ENCODE measurements around the gene GNAT1.

GRCh38 chr3:50186096-50186495 is 5.3 kb upstream of the GNAT1 start:
- no peak for TF ChIP-seq CTCF (IDR thresholded peaks at IDR 0.05)
- no peak for TF ChIP-seq POLR2AphosphoS5 (IDR thresholded peaks at IDR 0.05)

Measured in upper lobe of left lung (tissue), 4 donors.